Esophagus squamous epithelium (tissue), 4 donors: Measurements from ENCODE around the gene PI4KB.

Experiments used
- POLR2A ChIP-seq, 4 donors: fragments of 450-650 bp; IDR thresholded peaks; one replicate each; pipeline ENCODE4 v1.6.1; 2017; ENCODE audit warnings: antibody characterized with exemption in 4 of 4, mild to moderate bottlenecking in 4 of 4, moderate library complexity in 3 of 4
- TF ChIP-seq, protein P1 (sequence below), 6 experiments: fragments of 450-650 bp in 4 of 6; fragments of 200-600 bp in 2 of 6; sonication (generic) in 2 of 6; IDR thresholded peaks; one replicate each; pipeline ENCODE4 v1.5.1; 2016 to 2019; ENCODE audit warnings: antibody characterized with exemption in 6 of 6, mild to moderate bottlenecking in 4 of 6, moderate library complexity in 4 of 6

DNA sequence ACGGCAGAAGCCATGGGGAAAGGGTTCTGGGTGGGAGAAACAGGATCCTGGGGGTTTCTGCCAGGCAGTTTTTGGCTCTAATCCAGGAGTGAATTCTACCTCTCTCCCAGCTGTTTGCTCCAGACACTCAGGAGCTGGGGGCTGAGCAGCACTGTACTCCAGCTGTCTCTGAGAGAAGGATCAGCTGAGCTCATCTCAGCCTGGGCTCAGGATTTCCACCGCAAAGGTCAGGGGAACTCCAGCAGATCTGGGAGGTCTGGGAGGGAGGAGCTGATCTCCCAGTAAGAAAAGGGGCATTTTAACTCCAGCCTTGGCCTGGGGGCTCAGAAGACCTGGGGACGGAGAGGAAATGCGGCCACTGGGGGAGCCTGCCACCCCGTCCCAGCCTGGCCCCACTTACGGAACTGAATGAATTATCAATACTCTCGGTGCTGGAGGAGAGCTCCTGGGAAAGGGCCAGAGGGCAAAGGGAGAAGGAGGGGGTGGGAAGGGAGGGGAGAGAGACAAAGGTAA is 17.3 kb downstream of the PI4KB start:
- TF ChIP-seq POLR2A (IDR thresholded peaks at IDR 0.05), result no peak
- TF ChIP-seq, protein P1, sequence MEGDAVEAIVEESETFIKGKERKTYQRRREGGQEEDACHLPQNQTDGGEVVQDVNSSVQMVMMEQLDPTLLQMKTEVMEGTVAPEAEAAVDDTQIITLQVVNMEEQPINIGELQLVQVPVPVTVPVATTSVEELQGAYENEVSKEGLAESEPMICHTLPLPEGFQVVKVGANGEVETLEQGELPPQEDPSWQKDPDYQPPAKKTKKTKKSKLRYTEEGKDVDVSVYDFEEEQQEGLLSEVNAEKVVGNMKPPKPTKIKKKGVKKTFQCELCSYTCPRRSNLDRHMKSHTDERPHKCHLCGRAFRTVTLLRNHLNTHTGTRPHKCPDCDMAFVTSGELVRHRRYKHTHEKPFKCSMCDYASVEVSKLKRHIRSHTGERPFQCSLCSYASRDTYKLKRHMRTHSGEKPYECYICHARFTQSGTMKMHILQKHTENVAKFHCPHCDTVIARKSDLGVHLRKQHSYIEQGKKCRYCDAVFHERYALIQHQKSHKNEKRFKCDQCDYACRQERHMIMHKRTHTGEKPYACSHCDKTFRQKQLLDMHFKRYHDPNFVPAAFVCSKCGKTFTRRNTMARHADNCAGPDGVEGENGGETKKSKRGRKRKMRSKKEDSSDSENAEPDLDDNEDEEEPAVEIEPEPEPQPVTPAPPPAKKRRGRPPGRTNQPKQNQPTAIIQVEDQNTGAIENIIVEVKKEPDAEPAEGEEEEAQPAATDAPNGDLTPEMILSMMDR (IDR thresholded peaks at IDR 0.05), result peak in 1 of 6 experiments; percentile 3
